GM10266 (cell line): ENCODE results near the gene DNAJC1.

Source experiments
- DNase-seq: peaks from one replicate; pipeline ENCODE4 v3.0.0; 2012; ENCODE audit errors: extremely low spot score
- CTCF ChIP-seq: IDR thresholded peaks from 2 replicates; pipeline ENCODE4 v1.5.1; 2012; ENCODE audit warnings: mild to moderate bottlenecking, low read depth; ENCODE audit not compliant: control insufficient read depth, insufficient read depth; ENCODE audit errors: missing control alignments

The DNAJC1 gene

GRCh38 chr10:21801609-21802008 is 201.9 kb downstream of the DNAJC1 start:
- no peak for DNase-seq
- TF ChIP-seq CTCF, result no peak

- DNase-seq, result no peak
- no peak for TF ChIP-seq CTCF
Observed at GRCh38 chr10:21797984-21798765, 205.4 kb downstream of the DNAJC1 start.

GRCh38 chr10:21797533-21797932 is 206.0 kb downstream of the DNAJC1 start:
- TF ChIP-seq CTCF, result no peak
- no peak for DNase-seq

GRCh38 chr10:21791276-21791675 is 212.3 kb downstream of the DNAJC1 start:
- no peak for TF ChIP-seq CTCF

GRCh38 chr10:21776883-21777282 is 226.6 kb downstream of the DNAJC1 start:
- DNase-seq, result no peak
- TF ChIP-seq CTCF, result no peak

More at GRCh38 chr10:21791276-21791675, 212.3 kb downstream of the DNAJC1 start:
- no peak for DNase-seq

GRCh38 chr10:21771219-21771618 is 232.3 kb downstream of the DNAJC1 start:
- no peak for DNase-seq
- TF ChIP-seq CTCF, result no peak

GRCh38 chr10:21769041-21769440 is 234.5 kb downstream of the DNAJC1 start:
- no peak for DNase-seq
- no peak for TF ChIP-seq CTCF
